GM12864 (cell line): ENCODE measurements around the gene SMPD3.

Source experiments
- DNase-seq: peaks from one replicate; pipeline ENCODE4 v3.0.0-alpha.2; 2011; ENCODE audit warnings: low read depth
- H3K4me3 ChIP-seq: 2 replicates; pipeline ENCODE4 v1.5.1; 2011; ENCODE audit warnings: mild to moderate bottlenecking, low read depth, low read length, control low read depth
- CTCF ChIP-seq: IDR thresholded peaks from 2 replicates; pipeline ENCODE4 v1.5.1; 2011; ENCODE audit warnings: low read depth, mild to moderate bottlenecking, moderate library complexity, low read length, control low read depth, inconsistent platforms; ENCODE audit errors: missing control alignments

SMPD3 gene

GRCh38 chr16:68416057-68417046 is 32.0 kb downstream of the SMPD3 start:
- no peak for DNase-seq
- no peak overlapping the region for H3K4me3 ChIP-seq
- TF ChIP-seq CTCF, result no peak

GRCh38 chr16:68414581-68414980 is 33.7 kb downstream of the SMPD3 start:
- no peak for DNase-seq
- TF ChIP-seq CTCF, result no peak
- H3K4me3 ChIP-seq, result no peak overlapping the region

GRCh38 chr16:68412061-68412460 is 36.2 kb downstream of the SMPD3 start:
- no peak overlapping the region for H3K4me3 ChIP-seq
- no peak for TF ChIP-seq CTCF
- no peak for DNase-seq

GRCh38 chr16:68411086-68411485 is 37.2 kb downstream of the SMPD3 start:
- no peak for DNase-seq
- TF ChIP-seq CTCF, result no peak
- no peak overlapping the region for H3K4me3 ChIP-seq

GRCh38 chr16:68408967-68409366 is 39.3 kb downstream of the SMPD3 start:
- H3K4me3 ChIP-seq, result no peak overlapping the region
- TF ChIP-seq CTCF, result no peak
- DNase-seq, result no peak

- H3K4me3 ChIP-seq, result no peak overlapping the region
- no peak for TF ChIP-seq CTCF
- no peak for DNase-seq
These were observed 39.9 kb downstream of the SMPD3 start for GRCh38 chr16:68408428-68408827.

GRCh38 chr16:68406458-68407152 is 41.7 kb downstream of the SMPD3 start:
- H3K4me3 ChIP-seq, result no peak overlapping the region
- no peak for DNase-seq

More at GRCh38 chr16:68406458-68407152, 41.7 kb downstream of the SMPD3 start:
- TF ChIP-seq CTCF, result no peak
